Vagina (tissue), 2 donors: ENCODE measurements around the gene PTPRK.

ENCODE experiments used
- POLR2A ChIP-seq, 2 donors: fragments of 450-650 bp; IDR thresholded peaks; one replicate each; pipeline ENCODE4 v1.6.1; 2017; ENCODE audit warnings: antibody characterized with exemption in 2 of 2, mild to moderate bottlenecking in 2 of 2, moderate library complexity in 2 of 2
- POLR2AphosphoS5 ChIP-seq, 2 donors: sonication (generic); formaldehyde crosslinking; IDR thresholded peaks; one replicate each; pipeline ENCODE4 v1.9.0; 2017; ENCODE audit warnings: antibody characterized with exemption in 2 of 2, mild to moderate bottlenecking in 2 of 2, low read depth in 1 of 2; ENCODE audit not compliant: insufficient read depth in 1 of 2
- TF ChIP-seq, protein P1 (sequence below), 3 experiments: fragments of 450-650 bp in 2 of 3; fragments of 200-600 bp in 1 of 3; sonication (generic) in 1 of 3; IDR thresholded peaks; one replicate each; pipeline ENCODE4 v1.5.1; 2017 to 2019; ENCODE audit warnings: antibody characterized with exemption in 3 of 3, mild to moderate bottlenecking in 2 of 3, moderate library complexity in 2 of 3

- TF ChIP-seq POLR2A (IDR thresholded peaks at IDR 0.05): no peak
- TF ChIP-seq, protein P1, sequence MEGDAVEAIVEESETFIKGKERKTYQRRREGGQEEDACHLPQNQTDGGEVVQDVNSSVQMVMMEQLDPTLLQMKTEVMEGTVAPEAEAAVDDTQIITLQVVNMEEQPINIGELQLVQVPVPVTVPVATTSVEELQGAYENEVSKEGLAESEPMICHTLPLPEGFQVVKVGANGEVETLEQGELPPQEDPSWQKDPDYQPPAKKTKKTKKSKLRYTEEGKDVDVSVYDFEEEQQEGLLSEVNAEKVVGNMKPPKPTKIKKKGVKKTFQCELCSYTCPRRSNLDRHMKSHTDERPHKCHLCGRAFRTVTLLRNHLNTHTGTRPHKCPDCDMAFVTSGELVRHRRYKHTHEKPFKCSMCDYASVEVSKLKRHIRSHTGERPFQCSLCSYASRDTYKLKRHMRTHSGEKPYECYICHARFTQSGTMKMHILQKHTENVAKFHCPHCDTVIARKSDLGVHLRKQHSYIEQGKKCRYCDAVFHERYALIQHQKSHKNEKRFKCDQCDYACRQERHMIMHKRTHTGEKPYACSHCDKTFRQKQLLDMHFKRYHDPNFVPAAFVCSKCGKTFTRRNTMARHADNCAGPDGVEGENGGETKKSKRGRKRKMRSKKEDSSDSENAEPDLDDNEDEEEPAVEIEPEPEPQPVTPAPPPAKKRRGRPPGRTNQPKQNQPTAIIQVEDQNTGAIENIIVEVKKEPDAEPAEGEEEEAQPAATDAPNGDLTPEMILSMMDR (IDR thresholded peaks at IDR 0.05): no peak
- TF ChIP-seq POLR2AphosphoS5 (IDR thresholded peaks at IDR 0.05; ENCODE audit: insufficient read depth in 1 of 2, low read depth in 1 of 2): no peak
Measured at GRCh38 chr6:128531696-128532095, 11.3 kb upstream of the PTPRK start.
